Lung (tissue), 16 donors: ENCODE results near the gene C9orf78. TPM values are rescaled to one million over a fixed set of nuclear protein-coding genes. Genes with fewer than 3 reads are reported as not detected.

ENCODE experiments used
- ATAC-seq: fragments of 200-7000 bp; cut with Tn5 transposase; one replicate; pipeline ENCODE4 v1.9.1; 2020; ENCODE audit warnings: moderate number of reproducible peaks; ENCODE audit not compliant: insufficient read depth, low FRiP score
- DNase-seq, 3 donors: peaks; one replicate each; pipeline ENCODE4 v3.0.0-alpha.2; 2013 to 2017
- H3K27ac ChIP-seq, 2 donors: one replicate each; pipeline ENCODE4 v1.5.1; 2013; ENCODE audit warnings: mild to moderate bottlenecking in 2 of 2, moderate library complexity in 2 of 2, control low read depth in 1 of 2, inconsistent platforms in 1 of 2, low read depth in 1 of 2, low read length in 1 of 2
- H3K27me3 ChIP-seq, 3 donors: one replicate each; pipeline ENCODE4 v1.5.1; 2013; ENCODE audit warnings: low read length in 2 of 3; ENCODE audit not compliant: control insufficient read depth in 3 of 3, insufficient read depth in 3 of 3
- H3K36me3 ChIP-seq, 4 donors: one replicate each; pipeline ENCODE4 v1.5.1; 2013; ENCODE audit warnings: low read length in 4 of 4, mild to moderate bottlenecking in 1 of 4, moderate library complexity in 1 of 4; ENCODE audit not compliant: control insufficient read depth in 4 of 4, insufficient read depth in 4 of 4
- H3K4me1 ChIP-seq, 5 donors: one replicate each; pipeline ENCODE4 v1.5.1; 2013; ENCODE audit warnings: low read length in 5 of 5, mild to moderate bottlenecking in 2 of 5, moderate library complexity in 1 of 5; ENCODE audit not compliant: control insufficient read depth in 5 of 5, insufficient read depth in 5 of 5
- H3K4me3 ChIP-seq: one replicate; pipeline ENCODE4 v1.5.1; 2013; ENCODE audit warnings: mild to moderate bottlenecking, control low read depth, moderate library complexity
- H3K9ac ChIP-seq, 2 donors: one replicate each; pipeline ENCODE4 v1.5.1; 2013; ENCODE audit warnings: low read length in 2 of 2, control low read depth in 1 of 2; ENCODE audit not compliant: insufficient read depth in 1 of 2
- H3K9me3 ChIP-seq, 4 donors: one replicate each; pipeline ENCODE4 v1.5.1; 2013; ENCODE audit warnings: low read length in 3 of 4, mild to moderate bottlenecking in 1 of 4, moderate library complexity in 1 of 4; ENCODE audit not compliant: control insufficient read depth in 4 of 4, insufficient read depth in 3 of 4
- WGBS, 2 donors: extraction: QIAGEN DNeasy Blood & Tissue Kit; methylation state at CpG; one replicate each; pipeline ENCODE4 v1.1.7; 2013; 5-methylcytosine and 5-hydroxymethylcytosine counted together
- long read RNA-seq, 5 donors: transcript quantifications; one replicate each; lab custom pipeline, GENCODE V29; 2026
- polyA plus RNA-seq, 2 donors: library from polyadenylated mRNA; stranded (reverse); fragments of 200-250 nt; gene quantifications; one replicate each; pipeline ENCODE4 v1.2.1, GENCODE V29; 2013
- total RNA-seq, 2 donors: library from RNA; depleted of rRNA in 1 of 2; stranded (reverse); fragments of >200 nt in 1 of 2; gene quantifications; one replicate each; pipeline ENCODE4 v1.2.1, GENCODE V29; 2014 to 2021
- TF ChIP-seq, protein P1 (sequence below): IDR thresholded peaks from 2 replicates; pipeline ENCODE4 v1.5.1; 2012; ENCODE audit warnings: mild to moderate bottlenecking; ENCODE audit errors: control extremely low read depth, extremely low read depth
- donor health status: control.
- donor health status: control.
- donor health status: Bipolar disorder and iron deficiency.
- donor health status: healthy.
- donor health status: DM: yes; HTN: yes; CAD: no.

The C9orf78 gene
- total RNA-seq (10 to 100 TPM; 28.3 to 34.4 TPM), polyA plus RNA-seq (10 to 100 TPM; 37.1 to 57.9 TPM)
- long read RNA-seq, donor 1, transcript C9orf78-201 (9 exons, 1,795 nt), result major isoform, 15 of 16 reads
- long read RNA-seq, donor 1, partial matches to known transcripts, result 0 of 16 reads
- long read RNA-seq, donor 1, other reads (novel, unspliced or antisense), result 0 of 16 reads
- long read RNA-seq, donor 2, partial matches to known transcripts, result 0 of 1 reads
- long read RNA-seq, donor 2, other reads (novel, unspliced or antisense), result 0 of 1 reads
- long read RNA-seq, donor 3, transcript C9orf78-201 (9 exons, 1,795 nt), result major isoform, 5 of 5 reads
- long read RNA-seq, donor 3, partial matches to known transcripts, result 0 of 5 reads
- long read RNA-seq, donor 3, other reads (novel, unspliced or antisense), result 0 of 5 reads
- long read RNA-seq, donor 4, transcript C9orf78-201 (9 exons, 1,795 nt), result major isoform, 5 of 5 reads
- long read RNA-seq, donor 4, partial matches to known transcripts, result 0 of 5 reads
- long read RNA-seq, donor 4, other reads (novel, unspliced or antisense), result 0 of 5 reads
- long read RNA-seq, donor 5, transcript C9orf78-201 (9 exons, 1,795 nt), result major isoform, 18 of 20 reads
- long read RNA-seq, donor 5, partial matches to known transcripts, result 0 of 20 reads
- long read RNA-seq, donor 5, other reads (novel, unspliced or antisense), result 0 of 20 reads

DNA sequence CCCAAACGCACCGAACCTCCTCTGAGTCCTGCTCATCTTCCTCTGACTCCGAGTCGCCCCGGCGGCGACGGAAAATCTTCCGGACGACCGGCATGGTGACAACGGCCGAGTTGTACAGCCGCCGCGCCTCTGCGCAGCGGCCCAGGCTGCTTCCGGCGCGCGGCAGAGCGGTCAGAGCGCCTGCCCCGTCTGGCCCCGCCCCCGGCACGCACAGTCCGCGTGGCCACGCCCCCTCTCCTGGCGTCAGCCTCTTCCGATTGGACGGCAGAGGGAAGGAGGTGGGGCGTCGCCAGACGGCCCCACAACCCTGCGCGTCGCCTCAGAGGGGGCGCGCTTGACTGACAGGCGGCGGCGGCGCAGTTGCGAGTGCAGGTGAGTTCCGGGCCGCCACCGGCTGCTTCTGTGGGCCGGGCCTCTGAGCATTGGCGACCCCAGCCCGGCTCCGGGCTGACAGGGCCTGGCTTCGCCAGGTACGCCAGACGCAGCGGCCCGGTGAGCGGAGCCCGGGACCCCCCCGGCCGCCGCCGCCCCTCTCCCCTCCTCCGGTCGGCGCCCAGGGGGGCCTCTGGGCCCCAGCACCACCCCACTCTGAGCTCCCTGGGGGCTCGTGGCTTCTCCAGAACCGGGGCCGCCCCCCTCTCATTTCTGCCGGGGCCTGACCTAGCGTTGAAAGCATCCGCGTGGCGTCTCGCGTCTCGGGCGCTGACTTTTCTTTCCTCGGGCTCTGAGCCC is at the start of gene C9orf78, which contains the start of gene USP20:
Gene C9orf78 (minus strand): TSS at position 148 of the 732 bp plus-strand sequence. CDS start 54 bp downstream, at position 94.
Gene USP20 (plus strand): TSS at position 331 of the 732 bp plus-strand sequence. CDS start 17,098 bp downstream, outside the sequence.
- TF ChIP-seq, protein P1, sequence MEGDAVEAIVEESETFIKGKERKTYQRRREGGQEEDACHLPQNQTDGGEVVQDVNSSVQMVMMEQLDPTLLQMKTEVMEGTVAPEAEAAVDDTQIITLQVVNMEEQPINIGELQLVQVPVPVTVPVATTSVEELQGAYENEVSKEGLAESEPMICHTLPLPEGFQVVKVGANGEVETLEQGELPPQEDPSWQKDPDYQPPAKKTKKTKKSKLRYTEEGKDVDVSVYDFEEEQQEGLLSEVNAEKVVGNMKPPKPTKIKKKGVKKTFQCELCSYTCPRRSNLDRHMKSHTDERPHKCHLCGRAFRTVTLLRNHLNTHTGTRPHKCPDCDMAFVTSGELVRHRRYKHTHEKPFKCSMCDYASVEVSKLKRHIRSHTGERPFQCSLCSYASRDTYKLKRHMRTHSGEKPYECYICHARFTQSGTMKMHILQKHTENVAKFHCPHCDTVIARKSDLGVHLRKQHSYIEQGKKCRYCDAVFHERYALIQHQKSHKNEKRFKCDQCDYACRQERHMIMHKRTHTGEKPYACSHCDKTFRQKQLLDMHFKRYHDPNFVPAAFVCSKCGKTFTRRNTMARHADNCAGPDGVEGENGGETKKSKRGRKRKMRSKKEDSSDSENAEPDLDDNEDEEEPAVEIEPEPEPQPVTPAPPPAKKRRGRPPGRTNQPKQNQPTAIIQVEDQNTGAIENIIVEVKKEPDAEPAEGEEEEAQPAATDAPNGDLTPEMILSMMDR, result no peak
- Histone ChIP-seq H3K27ac (peak within 1 kb of the TSS; percentile 77 to 94), H3K9me3 (no peaks in the 10 kb centered on the region), H3K4me1 (peaks cover 0 to 19% (median 8%) of the 10 kb centered on the region in 5 donors), H3K4me3 (peak within 1 kb of the TSS; percentile 93), H3K9ac (peak within 1 kb of the TSS; percentile 77 to 80), H3K27me3 (no peaks in the 10 kb centered on the region), H3K36me3 (peaks cover 0 to 18% (median 9%) of the 10 kb centered on the region in 4 donors)
- 0 to 1% methylated on average over 52 to 81 of the region's 81 CpGs for WGBS, 2 donors
- DNase-seq (peak; percentile 97 to 98 (median 97)), ATAC-seq (peak; percentile 100)

GRCh38 chr9:129884220-129885017 is 49.3 kb upstream of the C9orf78 start:
- Histone ChIP-seq H3K36me3 (peaks cover 4 to 20% (median 5%) of the 10 kb centered on the region in 4 donors), H3K9me3 (no peaks in the 10 kb centered on the region), H3K4me1 (peaks cover 5 to 38% (median 8%) of the 10 kb centered on the region in 5 donors), H3K27ac (peak overlapping the region in 1 of 2 donors; percentile 85), H3K9ac (peak overlapping the region in 1 of 2 donors; percentile 17), H3K27me3 (no peaks in the 10 kb centered on the region), H3K4me3 (no peak overlapping the region)
- DNase-seq (peak; percentile 86 to 93 (median 89)), ATAC-seq (peak; percentile 76)
- WGBS, 2 donors, result 4 to 7% methylated on average over 24 of the region's 24 CpGs
- TF ChIP-seq, protein P1, result no peak

DNA sequence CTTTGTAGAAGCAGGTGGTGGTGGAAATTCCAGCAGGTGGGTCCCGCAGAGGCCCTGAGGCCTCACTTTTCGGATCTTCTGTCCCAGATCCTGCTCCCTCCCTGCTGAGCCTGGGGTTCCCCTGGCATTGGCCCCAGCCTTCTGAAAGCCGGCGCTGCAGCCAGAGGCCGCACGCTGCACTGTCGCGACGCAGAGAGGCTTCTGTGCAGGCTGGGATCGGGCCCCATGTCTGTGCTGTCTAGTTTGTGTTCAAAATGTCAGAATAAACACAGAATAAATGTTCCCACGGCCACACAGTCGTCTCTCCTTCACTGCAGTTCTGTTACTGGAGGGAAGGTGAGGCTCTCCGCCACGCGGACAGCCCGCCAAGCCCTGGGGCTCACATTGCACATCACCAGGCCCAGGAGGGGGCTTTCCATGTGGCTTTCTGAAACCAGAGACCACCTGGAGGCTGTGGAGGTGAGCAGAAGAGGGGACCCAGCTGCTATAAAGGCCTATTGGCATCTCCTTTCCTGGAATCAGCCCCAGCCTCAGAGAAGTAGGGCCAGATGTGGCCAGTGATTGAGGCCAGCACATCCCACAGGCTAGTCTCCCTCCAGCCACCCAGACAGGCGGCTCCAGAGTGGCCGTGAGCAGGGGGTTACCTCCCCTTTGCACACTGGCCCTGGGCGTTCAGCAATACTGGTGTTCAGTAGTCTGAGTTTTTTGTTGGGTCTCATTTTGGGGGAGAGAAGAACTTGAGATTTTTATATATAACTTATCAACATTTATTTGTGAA is 46.7 kb upstream of the C9orf78 start:
- H3K4me1 ChIP-seq, result peaks cover 4 to 38% (median 8%) of the 10 kb centered on the region in 5 donors
- 89 to 92% methylated on average over 19 of the region's 19 CpGs for WGBS, 2 donors
- H3K36me3 ChIP-seq, result peaks cover 4 to 27% (median 6%) of the 10 kb centered on the region in 4 donors
- no peak overlapping the region for H3K27ac ChIP-seq
- H3K9me3 ChIP-seq, result no peaks in the 10 kb centered on the region
- no peak overlapping the region for H3K9ac ChIP-seq
- ATAC-seq (no peak), DNase-seq (no peak)
- H3K27me3 ChIP-seq, result no peaks in the 10 kb centered on the region
- H3K4me3 ChIP-seq, result no peak overlapping the region
- TF ChIP-seq, protein P1, result no peak
